GM21526 (cell line): ENCODE data around the gene TAOK1.
"Not testable (repeated sequence)": the region's sequence is repeated elsewhere in the genome, so short reads cannot be mapped to it uniquely, and the experiment has no call there.

ENCODE experiments used
- ATAC-seq: cut with Tn5 transposase; IDR thresholded peaks from one replicate; pipeline ENCODE4 v1.9.1; 2021; ENCODE audit warnings: moderate library complexity; ENCODE audit not compliant: unreplicated experiment, low FRiP score

TAOK1 gene

DNA sequence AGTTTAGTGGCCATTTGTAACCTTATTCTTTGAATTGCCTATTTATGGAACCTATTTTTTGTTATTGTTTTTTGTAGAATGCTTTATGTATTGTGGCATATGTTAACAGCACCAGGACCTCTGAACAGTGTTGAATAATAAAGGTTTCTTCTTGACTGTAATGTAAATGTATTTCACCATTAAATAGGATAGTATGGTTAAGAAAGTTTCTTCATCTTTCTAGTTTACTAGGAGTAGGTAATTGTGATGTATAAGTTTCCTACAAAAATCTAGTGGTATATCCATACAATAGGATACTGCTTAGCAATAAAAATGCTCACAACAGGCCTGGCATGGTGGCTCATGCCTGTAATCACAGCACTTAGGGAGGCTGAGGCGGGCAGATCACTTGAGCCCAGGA, 52.3 kb downstream of the TAOK1 start:
- no peak for ATAC-seq

DNA sequence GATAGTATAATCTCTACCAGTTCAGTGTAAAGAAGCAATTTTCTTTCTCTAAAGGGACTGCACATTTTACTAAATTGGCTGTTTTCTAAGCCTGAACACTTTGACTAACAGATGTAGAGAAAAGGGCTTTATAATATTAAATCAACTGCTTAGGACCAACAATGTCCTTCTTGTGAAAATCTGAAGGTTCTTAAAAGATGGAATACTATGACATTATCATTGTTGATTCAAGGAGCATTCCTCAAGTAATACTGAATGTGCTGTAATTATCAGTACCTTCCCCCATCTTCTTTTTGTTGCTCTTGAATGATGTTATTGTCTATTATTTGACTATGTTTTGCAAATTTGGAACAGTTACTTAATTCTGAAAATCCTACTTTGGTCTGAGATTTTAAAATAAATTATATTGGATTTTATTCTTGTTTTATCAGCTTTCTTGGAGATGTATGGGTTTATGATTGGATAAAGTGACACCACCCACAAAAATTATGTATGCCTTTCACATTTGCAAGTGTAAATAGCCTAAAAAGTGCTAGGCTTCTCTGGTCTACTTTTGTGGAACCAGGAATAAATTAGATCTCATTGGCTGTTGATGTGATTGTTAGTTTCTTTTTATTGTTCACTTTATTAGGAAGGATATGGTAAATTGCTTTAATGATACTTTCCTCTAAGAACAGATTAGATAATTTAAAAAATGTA, 53.0 kb downstream of the TAOK1 start:
- no peak for ATAC-seq

DNA sequence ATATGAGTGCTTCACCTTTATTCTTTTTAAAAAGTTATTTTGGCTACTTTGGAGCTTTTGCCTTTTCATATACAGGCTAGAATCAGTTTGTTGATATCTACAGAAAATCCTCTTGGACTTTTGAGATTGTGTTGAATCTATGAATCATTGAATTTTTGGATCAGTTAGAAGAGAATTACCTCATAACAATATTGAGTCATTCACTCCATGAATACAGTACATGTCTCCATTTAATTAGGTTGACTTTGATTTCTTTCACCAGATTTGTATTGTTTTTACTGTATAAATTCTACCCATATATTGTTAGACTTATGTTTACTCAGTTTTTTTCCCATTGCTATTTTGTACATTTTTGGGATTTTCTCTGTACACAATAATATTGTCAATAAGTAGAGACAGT, 54.4 kb downstream of the TAOK1 start:
- no peak for ATAC-seq

DNA sequence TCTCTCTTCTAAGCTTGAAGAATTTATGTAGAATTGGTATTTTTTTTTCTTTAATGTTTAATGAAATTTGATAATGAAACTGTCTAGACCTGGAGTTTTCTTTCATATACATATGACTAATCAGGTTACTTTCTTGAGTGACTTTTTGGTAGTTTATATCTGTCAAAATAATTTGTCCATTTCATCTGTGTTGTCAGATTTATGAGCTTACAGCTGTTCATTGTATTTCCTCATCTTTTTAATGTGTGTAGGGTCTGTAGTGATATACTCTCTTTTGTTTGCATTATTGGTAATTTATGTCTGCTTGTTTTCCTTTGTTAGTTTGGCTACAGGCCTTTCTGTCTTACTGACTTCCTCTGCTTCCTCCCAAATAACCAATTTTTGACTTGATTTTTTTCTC, 55.7 kb downstream of the TAOK1 start:
- no peak for ATAC-seq

DNA sequence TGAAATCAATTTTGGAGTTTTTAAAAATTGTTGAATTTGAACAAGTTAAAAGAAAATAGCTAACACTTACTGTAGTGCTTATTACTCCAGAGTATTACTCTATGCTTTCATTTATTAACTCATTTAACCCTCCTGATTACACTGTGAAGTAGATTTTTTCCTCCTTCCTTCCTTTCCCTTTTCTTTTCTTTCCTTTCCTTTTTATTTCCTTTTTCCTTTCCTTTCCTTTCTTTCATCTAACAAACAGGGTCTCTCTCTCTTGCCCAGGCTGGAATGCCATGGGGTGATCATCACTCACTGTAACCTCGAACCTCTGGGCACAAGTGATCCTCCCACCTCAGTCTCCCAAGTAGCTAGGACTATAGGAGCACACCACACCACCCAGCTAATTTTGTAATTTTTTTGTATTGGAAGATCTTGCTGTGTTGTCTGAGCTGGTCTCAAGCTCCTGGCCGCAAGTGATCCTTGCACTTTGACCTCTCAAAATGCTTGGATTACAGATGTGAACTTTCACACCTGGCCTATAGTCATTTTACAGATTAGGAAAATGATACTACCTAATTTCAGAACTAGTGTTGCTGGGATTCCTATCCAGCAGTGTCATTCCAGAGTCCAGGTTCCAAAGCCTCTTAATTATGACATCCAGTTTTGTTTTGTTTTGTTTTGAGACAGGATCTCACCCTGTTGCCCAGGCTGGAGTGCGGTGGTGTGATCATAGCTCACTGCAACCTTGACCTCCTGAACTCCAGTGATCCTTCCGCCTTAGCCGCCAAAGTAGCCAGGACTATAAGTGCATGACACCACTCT, 59.9 kb downstream of the TAOK1 start:
- no peak for ATAC-seq

DNA sequence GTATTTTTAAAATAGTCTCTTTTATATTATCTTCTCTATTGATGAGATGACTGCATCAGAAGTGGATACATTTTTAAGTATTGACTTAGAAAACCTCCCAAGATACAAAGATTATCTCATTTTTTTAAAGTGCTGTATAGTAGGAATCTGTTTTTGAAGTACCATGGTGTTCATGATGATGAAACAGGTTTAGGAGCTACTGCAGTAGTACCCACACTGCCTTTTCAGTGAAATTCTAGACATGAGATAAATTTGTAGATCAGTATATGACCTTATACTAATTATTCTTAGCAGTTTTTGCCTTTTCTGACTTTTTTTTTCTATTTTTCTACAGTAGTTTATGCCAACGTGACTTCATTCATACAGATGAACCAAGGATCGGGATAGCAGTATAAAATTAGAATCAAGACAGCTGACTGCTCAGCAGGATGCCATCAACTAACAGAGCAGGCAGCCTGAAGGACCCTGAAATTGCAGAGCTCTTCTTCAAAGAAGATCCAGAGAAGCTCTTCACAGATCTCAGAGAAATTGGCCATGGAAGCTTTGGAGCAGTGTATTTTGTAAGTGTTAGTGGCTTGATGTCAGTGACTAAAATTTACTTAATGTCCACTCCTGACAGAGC, 61.1 kb downstream of the TAOK1 start:
- ATAC-seq, result no peak

DNA sequence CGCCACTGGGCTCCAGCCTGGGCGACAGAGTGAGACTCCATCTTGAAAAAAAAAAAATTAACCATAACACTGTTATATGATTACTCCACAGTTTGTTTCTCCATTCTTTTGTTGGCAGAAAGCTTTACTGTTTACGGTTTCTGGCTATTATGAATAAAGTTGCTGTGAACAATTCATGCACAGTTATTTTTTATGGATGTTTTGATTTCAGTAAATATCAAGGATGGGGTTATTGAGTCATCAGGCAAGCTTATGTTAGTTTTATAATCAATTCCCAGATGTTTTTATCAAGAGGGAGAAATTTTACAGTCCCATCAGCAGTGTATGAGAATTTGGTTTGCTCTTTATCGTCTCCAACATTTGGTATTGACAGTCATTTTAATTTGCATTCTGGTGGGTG, 67.9 kb downstream of the TAOK1 start:
- ATAC-seq, result no peak

DNA sequence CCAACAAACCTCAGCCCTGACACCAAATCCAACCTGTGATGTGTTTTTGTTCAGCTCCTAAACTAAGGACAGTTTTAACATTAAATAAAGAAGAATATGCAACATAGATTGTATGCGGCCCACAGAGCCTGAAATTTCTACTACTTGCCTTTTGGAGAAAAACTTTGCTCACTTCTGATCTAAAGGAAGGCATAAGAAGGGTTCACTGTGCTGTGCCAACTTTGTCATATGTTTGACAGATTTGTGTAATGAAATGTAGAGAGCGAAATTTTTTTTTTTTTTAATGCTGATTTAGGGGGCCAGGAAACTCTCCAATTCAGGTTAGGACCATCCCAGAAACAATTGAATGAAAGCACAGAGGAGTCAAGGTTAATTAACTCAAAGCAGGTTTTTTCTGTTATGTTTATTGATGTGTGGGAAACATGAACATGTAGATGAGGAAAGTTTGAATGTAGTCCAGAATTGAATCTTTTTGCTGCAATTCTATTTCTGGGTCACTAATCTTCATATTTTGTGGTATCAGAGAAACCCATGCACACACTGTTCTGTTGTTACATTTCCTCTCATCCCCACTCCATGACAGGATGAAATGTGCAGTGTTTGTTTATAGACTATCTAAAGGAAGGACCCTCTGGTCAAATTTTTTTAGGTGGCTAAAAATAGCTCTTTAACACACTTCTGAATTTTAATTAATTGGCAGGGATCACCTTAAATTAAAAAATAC, 71.5 kb downstream of the TAOK1 start:
- no peak for ATAC-seq

DNA sequence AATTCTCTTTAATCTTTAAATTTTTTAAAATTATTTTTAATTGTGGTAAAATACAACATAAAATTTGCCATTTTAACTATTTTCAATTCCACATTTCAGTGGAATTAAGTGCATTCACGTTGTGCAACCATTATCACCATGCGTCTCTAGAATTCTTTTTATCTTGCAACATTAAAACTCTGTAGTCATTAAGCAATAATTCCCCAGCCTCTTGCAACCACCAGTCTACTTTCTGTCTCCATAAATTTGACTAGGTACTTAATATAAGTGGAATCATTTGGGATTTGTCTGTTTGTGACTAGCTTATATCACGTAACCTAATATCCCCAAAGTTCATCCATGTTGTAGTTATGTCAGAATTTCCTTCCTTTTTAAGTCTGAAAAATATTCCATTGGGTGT, 79.1 kb downstream of the TAOK1 start:
- no peak for ATAC-seq

DNA sequence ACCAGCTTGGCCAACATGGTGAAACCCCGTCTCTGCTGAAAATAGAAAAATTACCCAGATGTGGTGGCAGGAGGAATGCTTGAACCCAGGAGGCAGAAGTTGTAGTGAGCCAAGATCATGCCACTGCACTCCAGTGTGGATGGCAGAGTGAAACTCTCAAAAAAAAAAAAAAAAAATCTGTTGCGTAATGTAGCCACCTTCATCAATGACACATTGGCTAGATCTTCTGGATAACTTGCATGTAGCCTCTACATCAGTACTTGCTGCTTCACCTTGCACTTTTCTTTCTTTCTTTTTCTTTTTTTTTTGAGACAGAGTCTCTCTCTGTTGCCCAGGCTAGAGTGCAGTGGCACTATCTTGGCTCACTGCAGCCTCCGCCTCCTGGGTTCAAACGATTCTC, 83.3 kb downstream of the TAOK1 start:
- not testable (repeated sequence) for ATAC-seq

DNA sequence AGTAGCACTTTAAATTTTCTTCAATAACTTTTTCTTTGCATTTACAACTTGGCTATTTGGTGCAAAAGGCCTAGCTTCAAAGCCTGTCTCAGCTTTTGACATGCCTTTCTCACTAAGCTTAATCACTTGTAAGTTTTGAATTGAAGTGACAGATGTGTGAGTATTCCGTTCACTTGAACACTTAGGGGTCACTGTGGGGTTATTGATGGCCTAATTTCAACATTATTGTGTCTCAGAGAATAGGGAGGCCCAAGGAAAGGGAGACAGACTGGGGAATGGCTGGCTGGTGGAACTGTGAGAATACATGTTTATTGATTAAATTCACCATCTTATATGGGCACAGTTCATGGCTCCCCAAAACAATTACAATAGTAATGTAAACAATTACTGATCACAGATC, 84.1 kb downstream of the TAOK1 start:
- no peak for ATAC-seq

DNA sequence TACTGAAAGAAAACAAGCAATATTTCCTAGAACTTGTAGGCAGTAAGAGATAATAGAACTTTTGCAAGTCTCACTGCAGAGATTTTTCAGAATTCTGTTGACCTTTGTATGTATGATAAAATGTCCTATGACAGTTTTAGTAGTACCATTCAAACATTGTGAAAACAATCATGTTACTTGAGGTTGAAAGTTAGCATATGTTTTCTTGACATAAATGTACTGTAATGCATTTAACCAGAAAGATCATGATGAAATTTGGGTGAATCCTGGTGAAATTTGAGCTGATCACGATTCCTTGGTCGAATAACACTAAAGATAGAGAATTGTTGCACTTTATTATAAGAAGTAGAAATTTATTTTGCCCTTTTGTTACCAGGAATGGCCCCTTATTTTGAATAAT, 85.7 kb downstream of the TAOK1 start:
- no peak for ATAC-seq

DNA sequence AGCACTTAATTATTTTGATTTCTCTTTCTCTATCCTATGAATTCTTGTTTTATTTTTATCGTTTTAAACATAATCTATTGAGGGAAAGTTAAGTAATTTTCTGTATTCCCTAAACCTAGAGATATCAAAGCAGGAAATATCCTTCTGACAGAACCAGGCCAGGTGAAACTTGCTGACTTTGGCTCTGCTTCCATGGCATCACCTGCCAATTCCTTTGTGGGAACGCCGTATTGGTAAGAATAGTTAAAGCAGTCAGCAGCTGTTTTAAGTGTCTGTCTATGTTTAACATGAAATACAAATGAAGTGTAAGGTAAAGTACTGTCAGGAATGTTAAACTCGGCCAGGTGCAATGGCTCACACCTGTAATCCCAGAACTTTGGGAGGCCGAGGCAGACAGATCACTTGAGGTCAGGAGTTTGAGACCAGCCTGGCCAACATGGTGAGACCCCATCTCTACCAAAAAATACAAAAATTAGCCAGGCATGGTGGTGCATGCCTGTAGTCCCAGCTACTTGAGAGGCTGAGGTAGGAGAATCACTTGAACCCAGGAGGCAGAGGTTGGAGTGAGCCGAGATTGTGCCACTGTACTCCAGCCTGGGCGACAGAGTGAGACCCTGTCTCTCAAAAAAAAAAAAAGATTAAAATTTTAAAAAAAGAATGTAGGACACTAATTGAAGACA, 90.2 kb downstream of the TAOK1 start:
- not testable (repeated sequence) for ATAC-seq

DNA sequence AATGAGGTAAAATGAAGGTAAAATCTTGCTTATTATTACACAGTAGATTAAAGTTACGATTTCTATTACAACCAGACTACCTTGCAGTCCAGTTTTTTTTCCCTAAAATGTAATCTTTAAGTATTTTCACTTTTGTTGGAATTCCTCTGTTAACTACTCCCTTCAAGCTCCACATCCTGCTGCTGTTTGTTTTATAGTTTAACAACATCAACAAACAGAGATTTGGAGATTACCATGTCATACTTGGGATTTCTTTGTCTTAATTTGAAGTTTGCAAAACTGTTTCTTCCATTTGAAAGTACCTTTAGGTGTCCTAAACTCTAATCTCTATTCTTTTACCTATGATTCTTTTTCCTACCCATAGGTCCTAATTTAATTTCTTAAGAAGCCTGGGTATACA, 93.3 kb downstream of the TAOK1 start:
- ATAC-seq, result no peak

DNA sequence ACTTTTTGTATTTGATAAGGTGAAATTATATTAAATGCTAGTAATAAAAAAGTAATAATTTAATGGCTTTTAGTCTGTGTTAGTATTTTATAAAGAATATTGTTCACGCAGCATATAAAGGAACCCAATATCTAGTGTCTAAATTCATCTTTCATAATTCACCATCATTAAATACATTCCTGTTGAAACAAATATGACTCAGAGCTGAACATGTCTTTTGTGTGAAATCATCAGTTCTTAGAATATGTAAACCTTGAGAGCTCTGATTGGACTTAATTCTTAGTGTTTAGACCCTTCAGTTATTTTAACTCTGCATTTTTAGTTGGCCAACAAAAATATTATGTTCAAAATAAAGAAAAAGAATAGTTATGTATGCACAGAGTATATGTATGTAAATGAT, 104.8 kb downstream of the TAOK1 start:
- ATAC-seq, result no peak

DNA sequence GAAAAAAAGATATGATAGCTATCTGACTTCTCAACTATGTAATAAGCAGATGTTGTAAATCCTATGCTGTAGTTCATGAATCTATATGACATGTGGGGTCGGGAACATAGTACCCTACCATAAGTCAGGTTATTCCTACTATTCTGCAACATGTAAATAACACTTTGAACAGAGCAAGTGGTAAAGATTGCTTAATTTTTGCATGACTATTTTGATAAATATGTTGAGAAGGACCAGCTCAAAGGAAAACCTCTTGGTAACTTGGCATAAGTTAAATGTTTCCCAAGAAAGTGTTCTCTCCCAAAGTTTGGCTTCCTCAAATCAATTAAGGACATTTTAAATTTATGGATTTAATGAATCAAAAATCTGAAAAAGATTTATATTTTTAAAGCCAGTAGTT, 114.5 kb downstream of the TAOK1 start:
- no peak for ATAC-seq

DNA sequence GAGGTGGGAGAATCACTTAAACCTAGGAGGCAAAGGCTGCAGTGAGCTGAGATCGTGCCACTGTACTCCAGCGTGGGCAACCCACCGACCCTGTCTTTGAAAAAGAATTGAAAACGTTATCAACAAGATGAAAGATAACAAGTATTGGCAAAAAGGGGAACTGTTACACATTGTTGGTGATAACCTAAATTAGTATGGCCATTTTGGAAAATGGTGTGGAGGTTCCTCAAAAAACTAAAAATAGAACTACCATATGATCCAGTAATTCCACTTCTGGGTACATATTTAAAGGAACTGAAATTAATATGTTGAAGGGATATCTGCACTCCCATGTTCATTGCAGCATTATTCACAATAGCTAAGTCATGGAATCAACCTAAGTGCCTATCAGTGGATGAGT, 115.7 kb downstream of the TAOK1 start:
- ATAC-seq, result no peak

DNA sequence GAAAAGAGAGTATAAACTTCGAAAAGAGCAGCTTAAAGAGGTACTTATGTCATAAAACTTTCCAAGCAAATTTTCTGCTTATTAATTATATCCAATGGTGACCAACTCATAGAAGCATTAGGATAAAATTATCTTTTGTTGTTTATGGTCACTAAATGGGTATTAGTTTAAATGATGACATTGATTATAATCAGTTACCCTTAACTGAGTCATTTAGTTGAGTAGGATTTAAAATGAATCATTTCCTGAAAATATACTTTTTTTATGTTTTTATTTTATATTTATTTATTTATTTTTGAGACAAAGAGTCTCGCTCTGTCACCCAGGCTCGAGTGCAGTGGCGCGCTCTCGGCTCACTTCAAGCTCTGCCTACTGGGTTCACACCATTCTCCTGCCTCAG, 120.8 kb downstream of the TAOK1 start:
- ATAC-seq, result no peak

DNA sequence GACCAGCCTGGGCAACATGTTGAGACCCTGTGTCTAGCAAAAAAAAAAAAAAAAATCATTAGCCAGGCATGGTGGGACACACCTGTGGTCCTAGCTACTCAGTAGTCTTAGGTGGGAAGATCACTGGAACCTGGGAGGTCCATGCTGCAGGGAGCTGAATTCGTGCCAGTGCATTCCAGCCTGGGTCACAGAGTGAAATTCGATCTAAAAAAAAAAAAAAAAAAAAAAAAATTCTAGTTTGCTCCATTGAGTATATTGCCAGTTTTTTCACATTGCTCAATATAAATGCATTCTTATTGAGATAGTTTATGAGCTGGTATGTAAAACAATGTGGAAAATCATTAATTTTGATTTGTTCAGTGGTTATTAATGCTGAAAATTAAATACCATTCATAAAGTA, 124.6 kb downstream of the TAOK1 start:
- no peak for ATAC-seq

DNA sequence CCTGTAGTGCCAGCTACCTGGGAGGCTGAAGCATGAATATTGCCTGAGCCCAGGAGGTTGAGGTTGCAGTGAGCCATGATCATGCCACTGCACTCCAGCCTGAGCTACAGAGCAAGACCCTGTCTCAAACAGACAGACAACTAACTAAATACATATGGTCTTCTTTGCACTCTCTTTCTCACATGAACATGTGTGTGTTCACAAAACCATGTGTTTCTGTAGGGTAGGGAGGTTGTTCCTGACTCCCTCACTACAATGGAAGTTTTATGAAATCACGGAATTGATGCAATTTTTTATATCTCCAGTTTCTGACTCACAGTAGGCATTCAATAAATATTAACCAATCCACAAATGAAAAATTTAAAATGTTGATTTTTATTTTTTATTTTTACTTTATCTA, 128.2 kb downstream of the TAOK1 start:
- ATAC-seq, result no peak

DNA sequence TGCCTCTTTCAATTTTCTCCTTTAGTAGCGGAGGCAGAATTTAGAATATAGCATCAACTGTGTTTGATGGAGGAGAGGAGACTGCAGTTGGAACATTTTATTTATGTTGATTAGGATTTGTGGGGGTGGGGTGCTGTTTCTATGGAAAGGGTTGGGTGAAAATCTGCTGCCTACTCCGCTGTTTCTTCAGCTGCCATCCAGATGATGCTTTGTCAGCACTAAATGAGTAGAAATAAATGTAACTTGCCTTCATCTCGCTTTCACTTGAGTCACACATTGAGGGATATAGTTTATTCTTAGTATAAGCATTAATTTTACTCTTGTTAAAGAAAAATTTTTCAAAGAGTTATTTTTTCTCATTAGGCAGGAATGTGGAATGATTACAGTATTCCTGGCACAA, 134.5 kb downstream of the TAOK1 start:
- ATAC-seq, result no peak
